A549 (cell line): ENCODE data around the gene ZNF654. TPM values are rescaled to one million over a fixed set of nuclear protein-coding genes. Genes with fewer than 3 reads are reported as not detected.

Experiments used
- ATAC-seq, 2 experiments: fragments of 200-7000 bp in 1 of 2; fragments of >200 bp in 1 of 2; cut with Nextera tagmentation in 1 of 2; cut with Tn5 transposase in 1 of 2; 3 replicates each; pipeline versions ENCODE4 v1.8.0 to v1.9.1; 2018 to 2020; ENCODE audit warnings: mild to moderate bottlenecking in 1 of 2, moderate library complexity in 1 of 2
- CTCF ChIA-PET: fragments of 300-600 bp; sonication (Branson Sonifier 250); formaldehyde crosslinking; extraction: SDS; loops from one replicate; lab custom pipeline; 2021; ENCODE audit warnings: antibody characterized with exemption, inconsistent platforms; lab: Yijun Ruan, JAX
- POLR2A ChIA-PET: fragments of 350-600 bp; formaldehyde crosslinking; extraction: SDS; loops from one replicate; lab custom pipeline; 2021; ENCODE audit warnings: antibody characterized with exemption, inconsistent platforms; lab: Yijun Ruan, JAX
- DNase-seq, 2 experiments: peaks; one replicate each; pipeline versions ENCODE4 v3.0.0 to v3.0.0-alpha.2; 2011 to 2016; ENCODE audit warnings: low read depth in 1 of 2, low spot score in 1 of 2
- FAIRE-seq: peaks from 2 replicates; lab custom pipeline; 2011; peaks lifted over from hg19 to GRCh38; lab: Jason Lieb, UNC
- H3K27ac ChIP-seq, 2 experiments: fragments of >200 bp; sonication (Bioruptor Twin); formaldehyde crosslinking; 3 replicates each; pipeline ENCODE4 v1.5.1; 2016 to 2017
- H3K4me1 ChIP-seq: fragments of >200 bp; sonication (Bioruptor Twin); formaldehyde crosslinking; 3 replicates; pipeline ENCODE4 v1.6.1; 2016
- H3K4me2 ChIP-seq: fragments of >200 bp; sonication (Bioruptor Twin); formaldehyde crosslinking; 3 replicates; pipeline ENCODE4 v1.6.1; 2016
- H3K4me3 ChIP-seq: fragments of >200 bp; sonication (Bioruptor Twin); formaldehyde crosslinking; 3 replicates; pipeline ENCODE4 v1.5.1; 2016
- H3K9me3 ChIP-seq: fragments of >200 bp; sonication (Bioruptor Twin); formaldehyde crosslinking; 3 replicates; pipeline ENCODE4 v1.6.1; 2016
- BCL3 ChIP-seq: fragments of >200 bp; sonication (Bioruptor Twin); formaldehyde crosslinking; IDR thresholded peaks from 3 replicates; pipeline ENCODE4 v1.6.1; 2016
- BHLHE40 ChIP-seq: IDR thresholded peaks from 2 replicates; pipeline ENCODE4 v1.6.1; 2012; ENCODE audit warnings: low read depth, low read length, inconsistent platforms
- CHD2 ChIP-seq: fragments of 150-350 bp; IDR thresholded peaks from 2 replicates; pipeline ENCODE4 v1.6.1; 2014; ENCODE audit warnings: low read length; ENCODE audit not compliant: partially characterized antibody
- CHD4 ChIP-seq: fragments of 200-600 bp; sonication (generic); IDR thresholded peaks from 2 replicates; pipeline ENCODE4 v1.6.1; 2016; ENCODE audit warnings: antibody characterized with exemption, mild to moderate bottlenecking, borderline replicate concordance
- CTCF ChIP-seq: fragments of >200 bp; sonication (Bioruptor Twin); formaldehyde crosslinking; IDR thresholded peaks from 3 replicates; pipeline ENCODE4 v1.5.1; 2016
- E2F6 ChIP-seq: IDR thresholded peaks from 2 replicates; pipeline ENCODE4 v1.6.1; 2012; ENCODE audit warnings: low read depth, borderline replicate concordance
- EHF ChIP-seq: fragments of 250-450 bp; sonication (Bioruptor Pico); IDR thresholded peaks from 2 replicates; pipeline ENCODE4 v1.5.0; 2020; ENCODE audit warnings: mild to moderate bottlenecking
- EHMT2 ChIP-seq: fragments of 200-600 bp; sonication (generic); IDR thresholded peaks from 2 replicates; pipeline ENCODE4 v1.6.1; 2016; ENCODE audit warnings: antibody characterized with exemption, low read depth, mild to moderate bottlenecking, moderate library complexity
- ESRRA ChIP-seq: fragments of 150-350 bp; IDR thresholded peaks from 2 replicates; pipeline ENCODE4 v1.6.1; 2014; ENCODE audit warnings: mild to moderate bottlenecking, low read length, borderline replicate concordance
- FOSL2 ChIP-seq, 2 experiments: fragments of 450-650 bp in 1 of 2; fragments of >200 bp in 1 of 2; sonication (Bioruptor Twin) in 1 of 2; formaldehyde crosslinking; IDR thresholded peaks; 2 replicates each; pipeline versions ENCODE4 v1.5.0 to v1.6.1; 2016 to 2020; ENCODE audit warnings: mild to moderate bottlenecking in 1 of 2, moderate library complexity in 1 of 2
- GATA3 ChIP-seq: IDR thresholded peaks from 2 replicates; pipeline ENCODE4 v1.6.1; 2012; ENCODE audit warnings: borderline replicate concordance
- HEYL ChIP-seq: fragments of 250-450 bp; sonication (Bioruptor Pico); IDR thresholded peaks from 2 replicates; pipeline ENCODE4 v1.8.0; 2021; ENCODE audit warnings: mild to moderate bottlenecking, moderate library complexity
- HMGXB4 ChIP-seq: fragments of 250-450 bp; sonication (Bioruptor Pico); IDR thresholded peaks from 2 replicates; pipeline ENCODE4 v1.5.0; 2021; ENCODE audit warnings: mild to moderate bottlenecking, moderate library complexity, borderline replicate concordance
- HOXA7 ChIP-seq: fragments of 250-450 bp; sonication (Bioruptor Pico); IDR thresholded peaks from 2 replicates; pipeline ENCODE4 v1.5.0; 2020; ENCODE audit warnings: mild to moderate bottlenecking, moderate library complexity
- HOXB13 ChIP-seq: fragments of 250-450 bp; sonication (Bioruptor Pico); IDR thresholded peaks from 2 replicates; pipeline ENCODE4 v1.5.0; 2020; ENCODE audit warnings: low read depth, mild to moderate bottlenecking, moderate library complexity
- KDM1A ChIP-seq: fragments of 200-600 bp; sonication (generic); IDR thresholded peaks from 2 replicates; pipeline ENCODE4 v1.6.1; 2016; ENCODE audit warnings: low read depth, mild to moderate bottlenecking
- KDM5A ChIP-seq: fragments of 200-600 bp; sonication (generic); IDR thresholded peaks from 2 replicates; pipeline ENCODE4 v1.6.1; 2016; ENCODE audit warnings: antibody characterized with exemption, mild to moderate bottlenecking
- MAFK ChIP-seq: fragments of 450-650 bp; IDR thresholded peaks from 2 replicates; pipeline ENCODE4 v1.6.1; 2014; ENCODE audit not compliant: partially characterized antibody
- MYC ChIP-seq: IDR thresholded peaks from 2 replicates; pipeline ENCODE4 v1.6.1; 2012; ENCODE audit warnings: mild to moderate bottlenecking, inconsistent platforms, low read length, improper control_type of control experiment, borderline replicate concordance
- NFE2L2 ChIP-seq: fragments of 150-350 bp; conservative IDR thresholded peaks from 2 replicates; pipeline ENCODE4 v1.6.1; 2014; ENCODE audit warnings: low read length
- NR3C1 ChIP-seq: fragments of >200 bp; sonication (Bioruptor Twin); formaldehyde crosslinking; IDR thresholded peaks from 3 replicates; pipeline ENCODE4 v1.6.1; 2017
- PHF8 ChIP-seq: fragments of 200-600 bp; sonication (generic); IDR thresholded peaks from 2 replicates; pipeline ENCODE4 v1.6.1; 2016; ENCODE audit warnings: low read depth, mild to moderate bottlenecking, antibody characterized with exemption, moderate library complexity, borderline replicate concordance
- POLR2A ChIP-seq: IDR thresholded peaks from 2 replicates; pipeline ENCODE4 v1.6.1; 2012; ENCODE audit warnings: mild to moderate bottlenecking, low read length
- RAD21 ChIP-seq, 2 experiments: fragments of >200 bp in 1 of 2; sonication (Bioruptor Twin) in 1 of 2; formaldehyde crosslinking in 1 of 2; IDR thresholded peaks in 1 of 2; conservative IDR thresholded peaks in 1 of 2; 2 replicates in 1 of 2; 3 replicates in 1 of 2; pipeline ENCODE4 v1.6.1; 2012 to 2018; ENCODE audit warnings: inconsistent platforms in 1 of 2
- RARB ChIP-seq: fragments of 250-450 bp; sonication (Bioruptor Pico); IDR thresholded peaks from 2 replicates; pipeline ENCODE4 v1.8.0; 2021; ENCODE audit warnings: mild to moderate bottlenecking, moderate library complexity
- SREBF2 ChIP-seq: fragments of 450-650 bp; IDR thresholded peaks from 2 replicates; pipeline ENCODE4 v1.6.1; 2014; ENCODE audit warnings: mild to moderate bottlenecking, moderate library complexity
- TP53 ChIP-seq: fragments of 250-450 bp; sonication (Bioruptor Pico); IDR thresholded peaks from 2 replicates; pipeline ENCODE4 v1.5.0; 2021; ENCODE audit warnings: mild to moderate bottlenecking, moderate library complexity
- USF2 ChIP-seq: fragments of 450-650 bp; IDR thresholded peaks from 2 replicates; pipeline ENCODE4 v1.6.1; 2014; ENCODE audit warnings: antibody characterized with exemption
- ZFP36 ChIP-seq: fragments of 450-650 bp; IDR thresholded peaks from 2 replicates; pipeline ENCODE4 v1.6.1; 2014; ENCODE audit warnings: borderline replicate concordance; ENCODE audit not compliant: partially characterized antibody
- ZNF302 ChIP-seq: fragments of 250-450 bp; sonication (Bioruptor Pico); IDR thresholded peaks from 2 replicates; pipeline ENCODE4 v1.9.0; 2021; ENCODE audit warnings: inconsistent platforms, mild to moderate bottlenecking, moderate library complexity
- ZSCAN20 ChIP-seq: fragments of 250-450 bp; sonication (Bioruptor Pico); IDR thresholded peaks from 2 replicates; pipeline ENCODE4 v1.8.0; 2022; ENCODE audit warnings: mild to moderate bottlenecking, moderate library complexity
- WGBS: methylation state at CpG from one replicate; pipeline ENCODE4 v1.1.6; 2017; ENCODE audit errors: missing lambda C conversion rate; 5-methylcytosine and 5-hydroxymethylcytosine counted together
- polyA plus RNA-seq, 4 experiments: library from polyadenylated mRNA; depleted of rRNA in 3 of 4; stranded (reverse); fragments of >200 nt; fragmentation: RNase III in 1 of 4; extraction: RNeasy Plus Mini Kit Qiagen cat#74134 plus additional on column Dnase treatment in 1 of 4; gene quantifications; 2 replicates in 3 of 4; 3 replicates in 1 of 4; pipeline ENCODE4 v1.2.3, GENCODE V29; 2011 to 2017

ZNF654 gene
- polyA plus RNA-seq, 2 of the 4 experiments (the other 2 are of a cell fraction): 3.2 to 4.4 TPM

GRCh38 chr3:88191872-88192409, 132.9 kb downstream of the ZNF654 start:
- Histone ChIP-seq H3K4me2 (no peak overlapping the region), H3K4me3 (no peak overlapping the region), H3K9me3 (no peaks in the 10 kb centered on the region), H3K4me1 (no peaks in the 10 kb centered on the region), H3K27ac (no peak overlapping the region)
- ChIA-PET CTCF (no interaction called here), POLR2A (no interaction called here)
- no peak for FAIRE-seq
- WGBS: 44% methylated on average over 4 of the region's 4 CpGs
- TF ChIP-seq RAD21 (conservative IDR thresholded peaks at IDR 0.05 in 1 of 2, IDR thresholded peaks at IDR 0.05 in 1 of 2): no peak
- no peak for TF ChIP-seq BCL3
- no peak for TF ChIP-seq ESRRA
- TF ChIP-seq TP53 (CRISPR knock-in tag): no peak
- TF ChIP-seq HEYL (CRISPR knock-in tag): no peak
- TF ChIP-seq E2F6: no peak
- TF ChIP-seq NFE2L2: no peak
- TF ChIP-seq MYC: no peak
- TF ChIP-seq EHMT2: no peak
- TF ChIP-seq BHLHE40: no peak
- no peak for TF ChIP-seq RARB (CRISPR knock-in tag)
- no peak for TF ChIP-seq EHF (CRISPR knock-in tag)
- TF ChIP-seq KDM5A: no peak
- no peak for TF ChIP-seq ZNF302 (CRISPR knock-in tag)
- TF ChIP-seq PHF8: no peak
- no peak for TF ChIP-seq MAFK
- no peak for TF ChIP-seq GATA3
- TF ChIP-seq ZSCAN20 (CRISPR knock-in tag): no peak
- DNase-seq: no peak
- ATAC-seq: no peak

- POLR2A ChIA-PET: no interaction called here
- no peak for TF ChIP-seq CHD4
- no peak for TF ChIP-seq RARB (CRISPR knock-in tag)
- TF ChIP-seq HOXA7 (CRISPR knock-in tag): no peak
- TF ChIP-seq MYC: no peak
- no peak for TF ChIP-seq ZFP36
- TF ChIP-seq PHF8: no peak
- no peak for TF ChIP-seq TP53 (CRISPR knock-in tag)
- TF ChIP-seq POLR2A: no peak
- no peak for TF ChIP-seq FOSL2 (IDR thresholded peaks at IDR 0.05)
- TF ChIP-seq FOSL2 (CRISPR knock-in tag; IDR thresholded peaks at IDR 0.05): no peak
- TF ChIP-seq CHD2: no peak
- no peak for TF ChIP-seq HMGXB4 (CRISPR knock-in tag)
- TF ChIP-seq USF2: no peak
- no peak for TF ChIP-seq HOXB13
- TF ChIP-seq SREBF2: no peak
- no peak for TF ChIP-seq CTCF
- TF ChIP-seq KDM1A: no peak
- no peak for TF ChIP-seq NR3C1
- Histone ChIP-seq H3K4me1 (no peaks in the 10 kb centered on the region), H3K4me2 (no peak overlapping the region), H3K9me3 (no peaks in the 10 kb centered on the region), H3K27ac (no peak overlapping the region), H3K4me3 (no peak overlapping the region)
- CTCF ChIA-PET: no interaction called here
- FAIRE-seq (no peak), DNase-seq (no peak), ATAC-seq (no peak)
- 15% methylated on average over 3 of the region's 3 CpGs for WGBS
Observed at GRCh38 chr3:88192631-88193030, 133.6 kb downstream of the ZNF654 start.
